ENCODE data around the gene PTPA. TPM values are rescaled to one million over a fixed set of nuclear protein-coding genes. Genes with fewer than 3 reads are reported as not detected.

PTPA gene
- total RNA-seq, 1 experiment from 2014 or later = 182 TPM

GRCh38 chr9:129102791-129103594 lies 8.2 kb upstream of the PTPA start:
- no TSS peak for BruUV-seq (replicated peaks)
- ChIA-PET POLR2A (ENCODE audit: unreplicated experiment) (interaction anchor here (0.6 kb wide), 1 partner anchor 559 kb away, joined by 5 read pairs; no protein-coding TSS in a partner anchor), CTCF (interaction anchor here (0.6 kb wide), 1 partner anchor 364 kb away, joined by 15 read pairs; no protein-coding TSS in a partner anchor)
- Histone ChIP-seq H2AFZ (no peak overlapping the region), H3K36me3 (ENCODE audit: low read depth) (no peaks in the 10 kb centered on the region), H3F3A (ENCODE audit: insufficient read depth, low read depth) (peaks cover 13% of the 10 kb centered on the region; the same call in 1 of the 2 replicates), H3K9me3 (ENCODE audit: insufficient read depth, low read depth) (no peaks in the 10 kb centered on the region), H4K20me1 (ENCODE audit: insufficient read depth) (no peaks in the 10 kb centered on the region), H3K4me3 (no peak overlapping the region), H3K9me2 (ENCODE audit: insufficient read depth) (no peaks in the 10 kb centered on the region), H3K27ac (no peak overlapping the region), H3K79me2 (ENCODE audit: low read depth) (no peaks in the 10 kb centered on the region), H3K27me3 (ENCODE audit: insufficient read depth, low read depth) (no peaks in the 10 kb centered on the region), H3K4me2 (peak overlapping the region; percentile 73), H3K4me1 (replicated peaks; ENCODE audit: insufficient read depth) (peaks cover 21% of the 10 kb centered on the region)
- DNase-seq = peak; percentile 60 to 77
- TF ChIP-seq EZH2 (IDR thresholded peaks at IDR 0.05; ENCODE audit: low read depth) (no peak), CTCF (conservative IDR thresholded peaks at IDR 0.05) (peak; percentile 65)
- intact Hi-C loops (cut with micrococcal nuclease; ENCODE audit: unreplicated experiment) = loop anchor here (5.0 kb wide), 1 partner anchor 96 kb away; no protein-coding TSS in a partner anchor

GRCh38 chr9:129103595-129103965 lies 7.6 kb upstream of the PTPA start:
- H3K9me2 ChIP-seq (ENCODE audit: insufficient read depth) = no peaks in the 10 kb centered on the region
- no peaks in the 10 kb centered on the region for H3K36me3 ChIP-seq (ENCODE audit: low read depth)
- CTCF ChIA-PET = no interaction called here
- DNase-seq = peak in 1 of 2 experiments; percentile 28
- H3K27me3 ChIP-seq (ENCODE audit: insufficient read depth, low read depth) = no peaks in the 10 kb centered on the region
- peaks cover 21% of the 10 kb centered on the region for H3K4me1 ChIP-seq (replicated peaks; ENCODE audit: insufficient read depth)
- no peak overlapping the region for H3K4me3 ChIP-seq
- intact Hi-C loops (cut with micrococcal nuclease; ENCODE audit: unreplicated experiment) = loop anchor here (5.0 kb wide), 1 partner anchor 96 kb away; no protein-coding TSS in a partner anchor
- H3K4me2 ChIP-seq = peak overlapping the region; percentile 73
- H3F3A ChIP-seq (ENCODE audit: insufficient read depth, low read depth) = peaks cover 14% of the 10 kb centered on the region; the same call in 1 of the 2 replicates
- H3K27ac ChIP-seq = no peak overlapping the region
- H3K9me3 ChIP-seq (ENCODE audit: insufficient read depth, low read depth) = no peaks in the 10 kb centered on the region
- TF ChIP-seq CTCF (conservative IDR thresholded peaks at IDR 0.05) = no peak
- no peak for TF ChIP-seq EZH2 (IDR thresholded peaks at IDR 0.05; ENCODE audit: low read depth)
- no TSS peak for BruUV-seq (replicated peaks)
- H4K20me1 ChIP-seq (ENCODE audit: insufficient read depth) = no peaks in the 10 kb centered on the region
- POLR2A ChIA-PET (ENCODE audit: unreplicated experiment) = no interaction called here
- no peak overlapping the region for H2AFZ ChIP-seq
- H3K79me2 ChIP-seq (ENCODE audit: low read depth) = no peaks in the 10 kb centered on the region

- intact Hi-C loops (cut with micrococcal nuclease; ENCODE audit: unreplicated experiment) = loop anchor here (5.0 kb wide), 1 partner anchor 97 kb away; no protein-coding TSS in a partner anchor
- H3K79me2 ChIP-seq (ENCODE audit: low read depth) = no peaks in the 10 kb centered on the region
- POLR2A ChIA-PET (ENCODE audit: unreplicated experiment) = no interaction called here
These were observed 7.2 kb upstream of the PTPA start for GRCh38 chr9:129104051-129104450.

More at GRCh38 chr9:129104051-129104450, 7.2 kb upstream of the PTPA start:
- peaks cover 15% of the 10 kb centered on the region; the same call in 1 of the 2 replicates for H3F3A ChIP-seq (ENCODE audit: insufficient read depth, low read depth)
- peaks cover 21% of the 10 kb centered on the region for H3K4me1 ChIP-seq (replicated peaks; ENCODE audit: insufficient read depth)
- no peaks in the 10 kb centered on the region for H3K36me3 ChIP-seq (ENCODE audit: low read depth)
- CTCF ChIA-PET = no interaction called here
- DNase-seq = no peak
- no peaks in the 10 kb centered on the region for H4K20me1 ChIP-seq (ENCODE audit: insufficient read depth)
- H3K27me3 ChIP-seq (ENCODE audit: insufficient read depth, low read depth) = no peaks in the 10 kb centered on the region
- no peaks in the 10 kb centered on the region for H3K9me3 ChIP-seq (ENCODE audit: insufficient read depth, low read depth)
- H3K27ac ChIP-seq = no peak overlapping the region
- TF ChIP-seq CTCF (conservative IDR thresholded peaks at IDR 0.05) = no peak
- no peaks in the 10 kb centered on the region for H3K9me2 ChIP-seq (ENCODE audit: insufficient read depth)
- no TSS peak for BruUV-seq (replicated peaks)
- H3K4me2 ChIP-seq = peak overlapping the region; percentile 73
- no peak overlapping the region for H2AFZ ChIP-seq
- no peak overlapping the region for H3K4me3 ChIP-seq

Data from PC-9 (cell line).